Osteocyte (in vitro differentiated cells): ENCODE measurements around the gene PTPRN2. TPM values are rescaled to one million over a fixed set of nuclear protein-coding genes. Genes with fewer than 3 reads are reported as not detected.

Experiments
- DNase-seq: peaks from one replicate; pipeline ENCODE4 v3.0.0; 2021; ENCODE audit warnings: mixed read lengths; ENCODE audit not compliant: unreplicated experiment; ENCODE audit errors: extremely low spot score
- H3K27ac Mint-ChIP-seq: one replicate; pipeline ENCODE4 v1.8.0; 2021; ENCODE audit warnings: mild to moderate bottlenecking, mixed read lengths; ENCODE audit not compliant: unreplicated experiment
- H3K27me3 Mint-ChIP-seq: one replicate; pipeline ENCODE4 v1.8.0; 2021; ENCODE audit warnings: mixed read lengths; ENCODE audit not compliant: unreplicated experiment
- H3K36me3 Mint-ChIP-seq: one replicate; pipeline ENCODE4 v1.8.0; 2021; ENCODE audit warnings: mixed read lengths; ENCODE audit not compliant: unreplicated experiment
- H3K4me1 Mint-ChIP-seq: one replicate; pipeline ENCODE4 v1.8.0; 2021; ENCODE audit warnings: mixed read lengths; ENCODE audit not compliant: unreplicated experiment
- H3K4me3 Mint-ChIP-seq: one replicate; pipeline ENCODE4 v1.8.0; 2021; ENCODE audit warnings: mild to moderate bottlenecking, moderate library complexity, mixed read lengths; ENCODE audit not compliant: unreplicated experiment
- H3K9me3 Mint-ChIP-seq: one replicate; pipeline ENCODE4 v1.8.0; 2021; ENCODE audit warnings: mixed read lengths; ENCODE audit not compliant: unreplicated experiment
- total RNA-seq: library from RNA; stranded (reverse); gene quantifications from 2 replicates; pipeline ENCODE4 v1.2.1, GENCODE V29; 2021
- TF ChIP-seq, protein P1 (sequence below): fragments of 200-600 bp; sonication (generic); IDR thresholded peaks from 2 replicates; pipeline ENCODE4 v1.5.0; 2021; ENCODE audit warnings: antibody characterized with exemption, mild to moderate bottlenecking, moderate library complexity

Gene PTPRN2
- total RNA-seq, 1 donor from 2014 or later: 0.59 TPM

DNA sequence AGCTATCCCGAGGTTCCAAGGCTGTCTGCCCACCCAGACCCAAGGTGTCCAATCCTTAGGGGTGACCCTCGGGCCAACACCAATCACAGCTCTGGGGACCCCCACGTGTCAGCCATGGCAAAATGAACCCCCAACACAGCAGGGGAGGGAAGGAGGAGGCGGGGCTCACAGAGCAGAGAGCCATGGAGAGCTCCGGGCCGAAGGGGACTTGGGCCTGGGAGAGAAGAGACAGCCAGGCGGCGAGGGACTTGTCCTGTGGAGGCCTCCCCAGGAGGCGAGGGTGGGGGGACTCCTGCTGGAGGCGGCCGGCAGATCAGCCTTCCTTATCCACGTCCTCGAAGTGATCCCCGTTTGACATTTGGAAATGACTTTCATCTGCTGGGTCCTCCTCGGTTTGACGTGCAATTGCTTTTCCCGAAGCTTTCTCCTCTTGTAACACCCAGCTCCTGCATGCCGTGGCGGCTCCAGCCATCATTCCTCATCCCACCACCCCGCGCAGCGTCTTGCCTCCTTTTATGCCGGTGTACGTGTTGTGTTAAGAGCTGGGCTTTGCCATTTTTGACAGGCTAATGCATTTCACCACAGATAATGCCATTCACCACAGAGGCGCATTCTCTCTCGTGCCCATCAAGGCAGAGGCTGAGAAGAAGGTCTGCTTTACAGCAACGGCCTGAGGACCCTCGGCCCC is 913.5 kb downstream of the PTPRN2 start:
- no peaks in the 10 kb centered on the region for H3K9me3 Mint-ChIP-seq
- peaks cover 8% of the 10 kb centered on the region for H3K4me1 Mint-ChIP-seq
- no peak overlapping the region for H3K27ac Mint-ChIP-seq
- H3K27me3 Mint-ChIP-seq: peaks cover 29% of the 10 kb centered on the region
- no peak for DNase-seq
- H3K4me3 Mint-ChIP-seq: no peak overlapping the region
- H3K36me3 Mint-ChIP-seq: no peaks in the 10 kb centered on the region
- TF ChIP-seq, protein P1, sequence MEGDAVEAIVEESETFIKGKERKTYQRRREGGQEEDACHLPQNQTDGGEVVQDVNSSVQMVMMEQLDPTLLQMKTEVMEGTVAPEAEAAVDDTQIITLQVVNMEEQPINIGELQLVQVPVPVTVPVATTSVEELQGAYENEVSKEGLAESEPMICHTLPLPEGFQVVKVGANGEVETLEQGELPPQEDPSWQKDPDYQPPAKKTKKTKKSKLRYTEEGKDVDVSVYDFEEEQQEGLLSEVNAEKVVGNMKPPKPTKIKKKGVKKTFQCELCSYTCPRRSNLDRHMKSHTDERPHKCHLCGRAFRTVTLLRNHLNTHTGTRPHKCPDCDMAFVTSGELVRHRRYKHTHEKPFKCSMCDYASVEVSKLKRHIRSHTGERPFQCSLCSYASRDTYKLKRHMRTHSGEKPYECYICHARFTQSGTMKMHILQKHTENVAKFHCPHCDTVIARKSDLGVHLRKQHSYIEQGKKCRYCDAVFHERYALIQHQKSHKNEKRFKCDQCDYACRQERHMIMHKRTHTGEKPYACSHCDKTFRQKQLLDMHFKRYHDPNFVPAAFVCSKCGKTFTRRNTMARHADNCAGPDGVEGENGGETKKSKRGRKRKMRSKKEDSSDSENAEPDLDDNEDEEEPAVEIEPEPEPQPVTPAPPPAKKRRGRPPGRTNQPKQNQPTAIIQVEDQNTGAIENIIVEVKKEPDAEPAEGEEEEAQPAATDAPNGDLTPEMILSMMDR: no peak

DNA sequence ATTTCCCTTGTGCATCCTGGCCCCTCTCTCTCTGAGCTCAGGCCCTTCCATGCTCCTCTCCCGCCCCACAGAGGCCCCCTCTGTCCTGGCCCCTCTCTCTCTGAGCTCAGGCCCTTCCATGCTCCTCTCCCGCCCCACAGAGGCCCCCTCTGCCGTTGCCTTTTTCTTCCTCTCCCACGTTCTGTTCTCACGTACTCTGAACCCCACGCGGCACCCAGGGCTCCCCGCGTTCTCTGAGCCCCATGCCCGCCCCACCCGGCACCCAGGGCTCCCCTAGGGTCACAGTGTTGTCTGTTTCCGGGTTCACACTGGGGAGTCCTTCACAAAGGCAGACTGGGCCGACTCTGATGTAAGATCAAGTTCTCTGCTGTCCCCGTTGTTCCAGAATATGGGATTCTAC is 914.0 kb downstream of the PTPRN2 start:
- Mint-ChIP-seq H3K9me3 (no peaks in the 10 kb centered on the region), H3K27ac (no peak overlapping the region), H3K4me3 (no peak overlapping the region), H3K36me3 (no peaks in the 10 kb centered on the region), H3K27me3 (peaks cover 28% of the 10 kb centered on the region), H3K4me1 (peaks cover 8% of the 10 kb centered on the region)
- no peak for DNase-seq
- TF ChIP-seq, protein P1: no peak

DNA sequence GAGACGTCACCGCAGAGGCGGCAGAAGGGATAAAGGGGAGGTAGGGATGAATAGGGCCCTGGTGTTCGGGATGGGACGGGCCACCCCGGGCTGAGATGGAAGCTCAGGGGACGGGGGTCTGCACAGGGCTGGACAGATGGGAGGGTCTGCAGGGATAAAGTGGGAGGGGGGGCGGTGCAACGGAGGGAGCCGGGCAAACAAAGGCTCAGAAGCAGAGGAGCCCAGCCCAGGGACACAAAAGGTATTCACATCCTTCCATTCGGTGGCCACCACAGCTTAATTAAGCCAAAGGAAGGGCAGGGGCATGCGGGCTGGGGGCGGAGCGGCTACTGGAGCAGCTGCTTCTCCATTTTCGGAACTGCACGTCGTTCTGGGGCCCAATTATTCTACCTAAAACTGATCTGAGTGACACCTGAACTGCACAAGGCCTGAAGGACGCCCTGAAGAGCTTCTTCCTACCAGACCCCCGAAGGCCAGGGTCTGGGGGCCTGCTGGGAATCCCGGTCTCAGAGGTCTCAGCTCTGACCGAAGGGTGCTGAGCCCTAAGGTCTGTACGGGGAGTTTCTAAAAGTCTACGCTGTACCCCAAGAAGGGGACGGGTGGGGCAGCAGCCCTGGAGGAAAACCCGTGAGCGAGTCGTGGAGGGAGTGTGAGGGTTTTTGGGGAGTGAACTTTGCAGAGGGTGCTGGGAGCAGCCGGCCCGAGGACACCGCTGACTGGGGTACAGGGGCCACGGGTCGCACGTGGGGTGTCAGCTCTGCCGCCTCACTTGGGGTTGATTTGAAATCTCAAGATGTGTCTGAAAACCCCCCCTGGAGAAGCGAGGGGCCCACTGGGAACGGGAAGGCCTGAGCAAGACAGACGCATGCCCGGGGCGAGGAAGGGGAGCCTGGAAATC is 916.0 kb downstream of the PTPRN2 start:
- no peak for DNase-seq
- peaks cover 22% of the 10 kb centered on the region for H3K27me3 Mint-ChIP-seq
- H3K4me3 Mint-ChIP-seq: no peak overlapping the region

GRCh38 chr7:157670490-157671357 is 916.9 kb downstream of the PTPRN2 start:
- DNase-seq: no peak
- TF ChIP-seq, protein P1: no peak
- H3K4me3 Mint-ChIP-seq: no peak overlapping the region
- H3K36me3 Mint-ChIP-seq: no peaks in the 10 kb centered on the region
- no peaks in the 10 kb centered on the region for H3K9me3 Mint-ChIP-seq
- peaks cover 21% of the 10 kb centered on the region for H3K27me3 Mint-ChIP-seq
- H3K27ac Mint-ChIP-seq: no peak overlapping the region
- H3K4me1 Mint-ChIP-seq: peaks cover 8% of the 10 kb centered on the region

More for the DNA sequence above, 916.0 kb downstream of the PTPRN2 start:
- Mint-ChIP-seq H3K36me3 (no peaks in the 10 kb centered on the region), H3K4me1 (peaks cover 8% of the 10 kb centered on the region), H3K27ac (no peak overlapping the region), H3K9me3 (no peaks in the 10 kb centered on the region)
- TF ChIP-seq, protein P1: no peak
